T-helper 1 cell treated with Interleukin-12 subunit alpha and Interleukin-12 subunit beta and Interleukin-4 antibody, amounts not matched to agents 30 ng/mL and 1 ng/mL, for 36 hours (primary cell): ENCODE results near the gene SZT2. TPM values are rescaled to one million over a fixed set of nuclear protein-coding genes. Genes with fewer than 3 reads are reported as not detected.

Experiments used
- intact Hi-C: fragments of 100-400 bp; cut with micrococcal nuclease; formaldehyde crosslinking; loops from one replicate; pipeline ENCODE4 v1.15.1; 2024
- total RNA-seq: library from RNA; stranded (reverse); gene quantifications from 2 replicates; pipeline ENCODE4 v1.2.3, GENCODE V29; 2022

The SZT2 gene
- 81.8 and 89.1 TPM in 2 replicates for total RNA-seq

DNA sequence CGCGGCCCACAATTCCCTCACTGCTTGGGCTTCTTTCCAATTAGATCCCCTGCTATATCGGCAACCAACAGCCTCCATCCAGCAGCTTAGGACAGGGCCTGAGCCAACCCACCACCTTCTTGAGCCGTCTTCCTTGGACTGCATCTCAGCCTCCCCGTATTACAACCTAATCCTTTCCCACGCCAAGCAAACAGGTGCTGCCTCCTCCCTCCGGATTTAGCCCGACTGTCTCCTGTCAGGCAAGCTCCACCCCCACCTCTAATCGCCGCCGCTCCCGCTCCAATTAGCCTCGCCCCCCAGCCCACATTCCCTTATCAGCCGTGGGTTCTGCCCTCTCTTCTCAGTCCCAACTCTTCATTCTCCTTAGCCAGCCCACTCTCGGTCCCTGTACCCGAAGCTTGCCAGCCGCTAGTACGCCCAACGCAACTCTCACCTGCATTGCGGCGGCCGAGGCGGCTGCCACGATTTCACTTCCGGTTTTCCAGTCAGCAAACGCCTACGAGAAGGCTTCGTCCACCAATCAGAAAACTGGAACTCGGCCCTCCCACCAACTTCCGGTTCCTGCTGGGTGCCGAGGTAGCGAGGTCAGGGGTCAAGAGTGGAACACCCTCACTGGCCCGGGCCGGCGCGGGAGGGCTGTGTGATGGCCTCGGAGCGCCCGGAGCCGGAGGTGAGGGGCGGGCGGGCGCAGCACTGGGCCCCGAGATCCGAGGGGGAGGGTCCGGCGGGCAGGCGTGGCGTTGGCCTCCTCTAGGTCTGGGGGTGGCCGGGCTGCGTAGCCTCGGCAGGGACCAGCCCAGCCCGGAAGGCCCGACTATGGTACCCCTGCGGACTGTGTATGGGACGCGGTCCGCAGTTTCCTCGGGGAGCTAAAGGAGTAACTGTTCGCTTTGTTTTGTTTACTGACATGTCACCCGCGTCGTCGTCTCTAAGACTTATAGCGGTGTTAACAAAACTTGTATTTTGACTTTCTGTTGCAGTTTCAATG is at the start of gene SZT2, which contains the start of gene MED8:
Gene SZT2 (plus strand): TSS at position 574 of the 988 bp plus-strand sequence. CDS start 70 bp downstream, at position 644.
Gene MED8 (minus strand): TSS at position 475 of the 988 bp plus-strand sequence. CDS start 36 bp downstream, at position 439.
- intact Hi-C loops = loop anchor here (1.0 to 10.0 kb wide), 10 partner anchors 21 to 965 kb away; partner anchors contain the start of genes CDC20, CFAP57, EBNA1BP2 and ELOVL1

DNA sequence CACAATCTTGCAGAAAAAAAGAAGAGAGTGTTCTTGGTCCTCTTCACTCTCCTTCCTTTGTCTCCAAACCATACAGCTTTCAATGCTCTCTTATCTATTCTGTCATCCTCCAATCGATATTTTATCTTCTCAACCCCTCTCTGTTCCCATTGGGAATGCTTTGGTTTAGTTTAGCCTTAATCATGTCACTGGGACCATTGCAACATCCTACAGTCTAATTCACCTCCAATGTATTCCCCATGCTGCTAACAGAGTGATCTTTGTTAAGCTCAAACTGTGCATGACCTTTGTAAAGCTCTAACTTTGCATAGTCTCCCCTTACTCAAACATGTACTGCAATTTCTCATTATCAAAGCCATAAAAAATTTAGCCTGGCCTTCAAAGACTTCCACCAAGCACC is 49.1 kb upstream of the SZT2 start:
- intact Hi-C loops = no loop called here

DNA sequence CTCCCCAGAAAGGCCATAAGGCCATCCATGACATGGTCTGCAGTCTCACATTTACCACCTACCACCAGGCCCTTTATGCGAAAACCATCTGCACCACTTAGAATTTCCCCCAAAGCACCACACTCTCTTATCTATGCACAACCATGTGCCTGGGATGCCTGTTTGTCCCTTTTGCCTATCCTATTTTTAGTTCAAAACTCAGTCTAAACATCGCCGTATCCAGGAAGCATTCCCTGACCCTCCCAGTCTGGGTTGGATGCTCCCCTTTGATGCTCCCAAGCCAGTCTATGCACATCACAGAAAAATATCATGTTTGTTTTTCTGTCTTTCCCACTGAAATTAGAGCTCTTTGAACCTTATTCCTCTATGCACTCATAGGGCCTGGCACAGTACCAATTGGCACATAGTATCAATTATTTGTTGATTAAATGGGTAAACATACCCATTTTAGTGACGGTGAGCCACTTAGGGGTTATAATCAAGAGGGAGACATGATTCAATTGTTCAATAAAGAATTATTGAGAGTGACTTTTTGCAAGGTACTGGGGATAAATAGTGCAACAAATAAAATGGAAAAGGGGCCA is 45.3 kb upstream of the SZT2 start:
- intact Hi-C loops = no loop called here

DNA sequence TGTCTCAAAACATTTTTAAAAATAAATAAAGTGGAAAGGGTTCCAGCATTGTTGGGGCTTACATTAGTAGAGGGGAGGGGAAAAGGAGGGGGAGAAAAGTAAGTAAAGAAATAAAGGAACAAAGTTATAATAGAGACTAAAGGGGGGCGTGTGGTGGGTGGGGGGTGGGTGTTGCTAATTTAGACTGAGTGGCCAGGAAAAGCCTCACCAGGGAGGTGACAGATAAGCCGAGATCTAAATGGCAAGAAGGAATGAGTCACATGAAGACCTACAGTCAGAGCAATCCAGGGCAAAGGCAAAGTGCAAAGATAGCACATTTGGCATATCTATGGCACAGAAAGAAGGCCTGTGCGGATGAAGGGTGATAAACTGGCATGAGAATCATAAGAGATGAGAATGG is 44.6 kb upstream of the SZT2 start:
- intact Hi-C loops = no loop called here

DNA sequence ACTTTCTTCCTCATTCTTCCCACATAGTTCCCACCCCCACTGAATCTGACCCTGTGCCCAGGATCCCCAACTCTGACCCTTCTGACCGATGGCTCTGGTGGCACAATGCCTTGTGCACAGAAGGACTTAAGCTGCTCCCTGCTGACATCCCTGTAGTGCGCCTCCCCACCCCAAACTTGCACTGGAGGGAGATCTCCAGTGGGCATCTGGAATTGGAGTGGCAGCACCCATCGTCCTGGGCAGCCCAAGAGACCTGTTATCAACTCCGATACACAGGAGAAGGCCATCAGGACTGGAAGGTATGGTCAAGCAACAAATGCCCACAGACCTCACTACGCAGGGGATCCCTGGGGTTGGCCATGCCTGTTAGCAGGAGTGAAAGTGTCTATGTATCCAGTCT is 43.1 kb upstream of the SZT2 start:
- intact Hi-C loops = no loop called here

DNA sequence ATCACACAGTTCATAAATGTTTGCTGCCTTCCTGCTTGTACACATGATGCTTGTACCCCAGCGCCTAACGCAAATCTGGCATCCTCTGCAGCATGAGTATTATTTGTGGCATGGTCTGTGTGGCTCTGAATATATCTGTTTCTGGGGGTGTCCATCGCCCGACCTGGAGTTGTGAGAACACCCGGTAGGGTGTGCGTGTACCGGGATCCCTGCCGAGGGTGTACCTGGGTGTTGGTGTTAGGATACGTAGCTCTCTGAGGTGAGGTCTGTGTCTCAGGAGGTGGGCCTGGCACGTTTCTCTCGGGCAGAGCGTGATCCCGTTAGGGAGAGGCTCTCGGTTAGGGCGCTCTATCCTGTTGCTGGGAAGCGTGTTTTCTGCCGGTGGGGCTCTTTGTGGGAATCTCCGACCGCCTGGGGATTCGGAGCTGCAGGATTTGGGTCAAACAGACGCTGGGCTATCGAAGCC is 41.3 kb upstream of the SZT2 start:
- intact Hi-C loops = no loop called here

DNA sequence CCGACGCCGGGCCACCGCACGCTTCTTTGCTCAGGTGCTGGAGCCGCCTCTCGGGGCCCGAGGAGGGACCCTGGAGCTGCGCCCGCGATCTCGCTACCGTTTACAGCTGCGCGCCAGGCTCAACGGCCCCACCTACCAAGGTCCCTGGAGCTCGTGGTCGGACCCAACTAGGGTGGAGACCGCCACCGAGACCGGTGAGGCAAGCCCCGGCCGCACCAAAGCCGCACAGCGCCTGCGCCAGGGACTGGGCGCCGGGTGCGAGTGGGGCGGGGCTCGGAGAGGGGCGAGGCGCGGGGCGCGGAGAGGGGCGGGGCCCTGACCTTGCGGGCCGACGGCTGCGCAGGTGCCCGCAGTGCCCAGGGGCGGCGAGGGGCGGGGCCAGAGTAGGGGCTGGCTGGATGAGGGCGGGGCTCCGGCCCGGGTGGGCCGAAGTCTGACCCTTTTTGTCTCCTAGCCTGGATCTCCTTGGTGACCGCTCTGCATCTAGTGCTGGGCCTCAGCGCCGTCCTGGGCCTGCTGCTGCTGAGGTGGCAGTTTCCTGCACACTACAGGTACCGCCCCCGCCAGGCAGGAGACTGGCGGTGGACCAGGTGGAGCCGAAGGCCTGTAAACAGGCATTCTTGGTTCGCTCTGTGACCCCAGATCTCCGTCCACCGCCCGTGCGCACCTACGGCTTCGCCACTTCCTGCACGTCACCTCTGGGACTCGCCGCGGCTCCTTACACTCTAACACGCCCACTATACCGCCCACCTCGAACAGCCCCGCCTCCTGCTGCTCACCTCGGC is 40.7 kb upstream of the SZT2 start:
- intact Hi-C loops = loop anchor here (1.0 kb wide), 1 partner anchor 9 kb away; the partner anchor contains the start of gene CDC20

DNA sequence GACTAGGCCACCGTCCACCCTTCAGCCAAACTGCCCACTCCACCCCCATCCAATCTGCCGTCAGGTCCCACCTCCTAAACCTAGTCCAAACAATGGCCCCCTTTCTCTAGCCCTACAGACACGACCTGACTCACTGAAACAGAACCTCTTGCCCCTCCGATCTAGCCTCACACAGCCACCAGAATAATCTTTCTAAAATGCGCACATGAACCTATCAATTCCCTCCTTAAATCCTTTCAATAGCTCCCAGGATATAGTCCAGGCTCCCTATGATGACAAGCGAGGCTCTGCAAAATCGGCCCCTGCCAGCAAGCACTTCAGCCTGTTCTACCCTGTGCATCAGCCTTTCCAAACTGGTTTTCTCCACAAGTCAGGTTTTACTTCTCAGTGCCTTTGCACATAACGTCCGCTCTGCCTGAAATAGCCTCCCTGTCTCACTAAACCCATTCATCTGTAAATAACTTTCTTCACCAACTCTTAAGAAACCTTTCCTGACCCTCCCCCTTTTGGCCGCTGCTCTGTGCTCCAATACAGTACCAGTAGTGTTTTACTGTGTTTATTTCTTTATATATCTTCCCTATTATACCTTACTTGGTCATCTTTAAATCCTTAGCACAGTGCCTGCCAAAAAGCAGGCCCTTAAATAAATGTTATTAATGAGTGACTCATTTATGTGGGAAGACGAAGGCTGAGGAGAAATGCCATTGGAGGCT is 39.9 kb upstream of the SZT2 start:
- intact Hi-C loops = loop anchor here (1.0 kb wide), 1 partner anchor 9 kb away; the partner anchor contains the start of gene CDC20

DNA sequence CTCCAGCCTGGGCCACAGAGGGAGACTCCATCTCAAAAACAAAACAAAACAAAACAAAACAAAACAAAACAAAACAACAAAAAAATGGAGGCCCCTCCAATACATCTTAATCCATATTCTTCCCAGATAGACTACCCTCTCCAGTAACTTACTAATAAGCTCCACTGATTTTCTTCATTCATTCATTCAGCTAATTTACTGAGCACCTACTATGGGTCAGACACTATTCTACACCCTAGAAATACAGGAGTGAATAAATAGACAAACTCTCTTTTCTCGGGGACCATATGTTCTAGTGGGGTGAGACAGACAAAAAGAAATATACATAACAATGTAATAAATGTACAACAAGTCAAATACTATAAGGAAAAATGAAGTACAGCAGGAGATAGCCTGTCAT is 38.7 kb upstream of the SZT2 start:
- intact Hi-C loops = no loop called here

DNA sequence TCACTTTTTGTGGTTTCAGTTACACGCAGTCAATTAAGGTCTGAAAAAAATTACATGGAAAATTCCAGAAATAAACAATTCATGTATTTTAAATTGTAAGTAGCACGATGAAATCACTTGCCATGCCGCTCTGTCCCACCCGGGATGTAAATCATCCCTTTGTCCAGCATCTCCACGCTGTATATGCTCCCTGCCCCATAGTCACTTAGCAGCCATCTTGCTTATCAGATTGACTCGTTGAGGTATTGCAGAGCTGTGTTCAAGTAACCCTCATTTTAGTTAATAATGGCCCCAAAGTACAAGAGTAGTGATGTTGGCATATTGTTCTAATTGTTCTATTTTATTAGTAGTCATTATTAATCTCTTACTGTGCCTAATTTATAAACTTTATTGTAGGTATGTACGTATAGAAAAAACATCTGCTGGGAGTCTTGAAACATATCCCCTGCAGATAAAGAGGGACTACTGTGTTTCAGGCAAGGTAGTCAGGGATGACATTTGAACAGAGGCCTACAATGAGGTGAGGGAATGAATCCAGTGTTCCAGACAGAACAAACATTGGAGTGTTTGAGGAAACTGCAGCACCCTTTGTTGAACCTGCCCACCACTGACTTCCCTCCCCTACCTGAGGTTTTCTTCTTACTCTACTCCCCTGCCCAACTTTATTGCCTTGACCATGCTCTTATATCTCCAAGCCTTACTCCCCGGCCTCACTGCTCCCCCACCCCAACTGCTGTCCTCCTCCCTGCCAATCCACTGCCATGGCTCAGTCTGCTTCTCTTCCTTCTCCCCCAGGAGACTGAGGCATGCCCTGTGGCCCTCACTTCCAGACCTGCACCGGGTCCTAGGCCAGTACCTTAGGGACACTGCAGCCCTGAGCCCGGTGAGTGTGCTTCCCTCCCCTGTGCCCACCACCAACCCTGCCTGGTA is 38.0 kb upstream of the SZT2 start:
- intact Hi-C loops = no loop called here

DNA sequence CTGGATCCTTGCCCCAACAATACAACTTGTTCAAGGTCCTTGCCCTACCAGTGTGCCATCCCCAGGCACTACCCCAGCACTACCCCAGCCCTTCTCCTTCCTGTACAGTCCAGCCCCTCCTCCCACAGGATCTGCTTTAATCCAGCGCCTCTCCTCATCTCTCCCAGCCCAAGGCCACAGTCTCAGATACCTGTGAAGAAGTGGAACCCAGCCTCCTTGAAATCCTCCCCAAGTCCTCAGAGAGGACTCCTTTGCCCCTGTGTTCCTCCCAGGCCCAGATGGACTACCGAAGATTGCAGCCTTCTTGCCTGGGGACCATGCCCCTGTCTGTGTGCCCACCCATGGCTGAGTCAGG is 37.4 kb upstream of the SZT2 start:
- intact Hi-C loops = no loop called here

DNA sequence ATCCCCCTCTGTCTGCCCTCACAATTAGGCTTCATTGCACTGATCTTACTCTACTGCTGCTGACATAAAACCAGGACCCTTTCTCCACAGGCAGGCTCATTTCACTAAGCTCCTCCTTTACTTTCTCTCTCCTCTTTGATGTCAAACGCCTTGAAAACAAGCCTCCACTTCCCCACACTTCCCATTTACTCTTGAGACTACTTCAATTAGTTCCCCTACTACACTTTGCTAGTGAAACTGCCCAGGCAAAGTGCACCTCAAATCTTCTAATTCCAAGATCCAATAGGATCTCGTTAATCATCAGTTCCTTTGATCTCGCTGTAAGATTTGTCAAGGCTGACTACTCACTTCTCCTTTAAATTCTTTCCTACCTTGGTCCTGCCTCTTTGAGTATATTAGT is 36.8 kb upstream of the SZT2 start:
- intact Hi-C loops = no loop called here

DNA sequence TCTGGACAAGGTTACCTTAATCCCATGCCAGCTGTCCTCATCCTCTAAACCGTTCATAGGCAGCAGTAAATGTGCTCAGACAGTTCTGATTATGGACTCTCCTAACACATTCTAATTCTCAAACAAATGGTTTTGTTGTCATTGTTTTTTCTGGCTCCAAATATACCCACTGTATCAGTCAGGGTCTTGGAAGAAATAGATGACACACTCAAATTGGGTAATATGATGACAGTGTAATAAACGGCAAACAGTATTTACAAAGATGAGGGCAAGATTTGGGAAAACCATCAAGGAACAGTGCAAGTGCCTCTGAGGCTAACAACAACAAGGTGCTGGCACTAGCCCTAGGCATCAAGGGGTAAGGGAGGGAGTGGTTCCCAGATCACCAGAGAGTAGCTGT is 35.2 kb upstream of the SZT2 start:
- intact Hi-C loops = no loop called here

DNA sequence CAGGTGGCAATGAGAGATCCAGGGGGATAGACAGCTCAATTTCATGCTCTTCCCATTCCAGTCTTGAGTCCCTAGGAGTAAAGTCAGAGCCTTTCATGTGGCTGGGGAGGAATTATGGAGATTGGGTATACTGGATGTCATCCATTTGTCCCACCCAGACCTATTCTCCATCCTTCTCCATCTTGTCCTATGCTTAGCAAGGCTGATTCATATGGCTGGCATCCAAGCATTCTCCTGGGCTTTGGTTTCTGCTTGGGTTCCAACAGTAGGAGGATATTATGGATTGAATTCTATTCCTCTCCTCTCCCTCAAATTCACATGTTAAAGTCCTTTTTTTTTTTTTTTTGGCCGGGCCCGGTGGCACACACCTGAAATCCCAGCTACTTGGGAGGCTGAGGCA is 34.8 kb upstream of the SZT2 start:
- intact Hi-C loops = loop anchor here (5.0 kb wide), 2 partner anchors 352 to 673 kb away; partner anchors contain the start of genes ST3GAL3 and YBX1

DNA sequence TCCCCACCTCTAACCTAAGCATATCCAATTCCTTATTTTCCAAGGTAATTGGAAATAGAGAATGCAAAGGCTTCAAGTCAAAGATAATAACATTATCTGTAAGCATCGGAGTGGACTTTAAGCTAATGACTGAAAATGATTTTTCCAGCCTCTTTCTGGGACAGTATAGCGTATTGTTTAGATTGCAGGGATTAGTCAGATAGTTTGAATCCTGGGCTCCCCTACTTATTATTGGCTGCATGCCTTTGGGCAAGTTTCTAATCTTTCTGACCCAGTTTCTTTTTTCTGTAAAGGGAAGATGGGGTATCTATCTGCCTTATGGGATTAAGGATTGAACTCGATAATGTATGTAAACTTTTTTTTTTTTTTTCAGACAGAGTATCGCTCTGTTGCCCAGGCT is 32.4 kb upstream of the SZT2 start:
- intact Hi-C loops = loop anchor here (5.0 kb wide), 2 partner anchors 350 to 675 kb away; partner anchors contain the start of genes ST3GAL3 and YBX1

DNA sequence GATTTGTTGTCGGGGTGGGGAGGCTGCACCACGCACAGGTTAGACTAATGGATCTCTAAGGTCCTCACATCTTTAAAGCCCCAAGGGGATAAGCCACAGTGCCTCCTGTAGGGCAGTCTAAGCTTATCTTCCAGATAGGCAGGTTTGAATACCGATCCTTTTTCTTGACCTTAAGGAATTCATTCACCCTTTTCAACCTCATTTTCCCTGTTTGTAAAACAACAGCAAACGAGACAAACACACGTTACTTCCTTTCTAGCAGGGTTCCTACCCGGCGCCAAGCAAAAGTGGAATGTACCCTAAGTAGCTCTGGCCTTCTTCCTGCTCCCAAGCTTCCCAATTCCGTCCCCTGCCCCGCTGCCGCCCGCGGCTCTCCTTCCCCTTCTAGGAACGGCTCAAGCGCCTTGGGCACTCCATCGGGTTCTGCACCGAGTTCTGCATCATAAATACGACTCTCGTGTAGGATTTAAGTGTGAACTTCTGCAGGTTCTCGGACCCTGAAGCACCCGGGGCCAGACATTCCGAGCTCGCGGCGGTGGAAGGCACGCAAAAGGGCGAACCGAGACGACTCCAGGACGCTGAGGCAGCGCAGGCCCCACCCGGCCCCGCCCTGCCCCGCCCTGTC is 31.5 kb upstream of the SZT2 start:
- intact Hi-C loops = loop anchor here (1.0 to 5.0 kb wide), 17 partner anchors 9 to 895 kb away; partner anchors contain the start of genes C1orf50, CCDC30, CFAP57 and EBNA1BP2

DNA sequence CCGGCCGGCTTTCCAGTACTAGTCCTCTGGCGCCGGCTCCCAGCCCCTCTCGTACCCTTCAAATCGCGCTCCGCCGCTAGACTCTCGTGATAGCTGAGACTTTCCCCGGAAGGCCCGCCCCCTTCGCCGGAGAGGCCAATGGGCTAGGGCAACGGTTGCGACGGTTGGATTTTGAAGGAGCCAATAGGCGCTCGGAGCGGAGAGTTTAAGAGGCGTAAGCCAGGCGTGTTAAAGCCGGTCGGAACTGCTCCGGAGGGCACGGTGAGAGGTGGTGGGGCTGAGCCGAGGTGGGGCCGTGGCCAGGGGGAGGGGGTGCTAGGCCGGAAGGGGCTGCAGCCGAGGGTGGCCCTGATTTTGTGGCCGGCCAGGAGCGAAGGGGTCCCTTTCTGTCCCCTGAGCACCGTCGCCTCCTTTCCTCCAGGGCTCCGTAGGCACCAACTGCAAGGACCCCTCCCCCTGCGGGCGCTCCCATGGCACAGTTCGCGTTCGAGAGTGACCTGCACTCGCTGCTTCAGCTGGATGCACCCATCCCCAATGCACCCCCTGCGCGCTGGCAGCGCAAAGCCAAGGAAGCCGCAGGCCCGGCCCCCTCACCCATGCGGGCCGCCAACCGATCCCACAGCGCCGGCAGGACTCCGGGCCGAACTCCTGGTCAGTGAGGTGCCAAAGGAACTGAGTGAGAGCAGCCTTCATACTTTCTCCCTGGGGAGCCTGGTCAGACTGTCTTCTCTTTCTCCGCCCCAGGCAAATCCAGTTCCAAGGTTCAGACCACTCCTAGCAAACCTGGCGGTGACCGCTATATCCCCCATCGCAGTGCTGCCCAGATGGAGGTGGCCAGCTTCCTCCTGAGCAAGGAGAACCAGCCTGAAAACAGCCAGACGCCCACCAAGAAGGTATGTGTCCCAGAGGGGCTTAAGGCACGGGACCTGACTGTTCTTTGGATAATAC is 30.7 kb upstream of the SZT2 start, which contains the start of gene CDC20:
Gene CDC20 (plus strand): TSS at position 236 of the 948 bp plus-strand sequence. CDS start 235 bp downstream, at position 471.
- intact Hi-C loops = loop anchor here (1.0 to 5.0 kb wide), 17 partner anchors 9 to 896 kb away; partner anchors contain the start of genes C1orf50, CCDC30, CFAP57 and EBNA1BP2
